HepG2 (cell line): Measurements from ENCODE around the gene FAM209B. TPM values are rescaled to one million over a fixed set of nuclear protein-coding genes. Genes with fewer than 3 reads are reported as not detected.

Experiments used
- ARHGAP35 ChIP-seq: sonication (generic); formaldehyde crosslinking; IDR thresholded peaks from 2 replicates; pipeline ENCODE4 v1.9.0; 2022; ENCODE audit warnings: mild to moderate bottlenecking, inconsistent platforms, moderate library complexity, missing genetic modification reagents, borderline replicate concordance
- BHLHE40 ChIP-seq: IDR thresholded peaks from 2 replicates; pipeline ENCODE4 v1.6.1; 2011; ENCODE audit warnings: low read length, improper control_type of control experiment
- BRCA1 ChIP-seq: sonication (generic); formaldehyde crosslinking; IDR thresholded peaks from 2 replicates; pipeline ENCODE4 v1.4.0; 2020; ENCODE audit warnings: missing genetic modification reagents
- CEBPG ChIP-seq: IDR thresholded peaks from 2 replicates; pipeline ENCODE4 v1.6.1; 2016
- FOSL1 ChIP-seq: sonication (generic); formaldehyde crosslinking; IDR thresholded peaks from 2 replicates; pipeline ENCODE4 v1.9.0; 2021; ENCODE audit warnings: missing genetic modification reagents, borderline replicate concordance
- GRHL1 ChIP-seq: sonication (generic); formaldehyde crosslinking; conservative IDR thresholded peaks from 2 replicates; pipeline ENCODE4 v1.8.0; 2022; ENCODE audit warnings: missing genetic modification reagents
- HHEX ChIP-seq: IDR thresholded peaks from 2 replicates; pipeline ENCODE4 v1.6.1; 2016; ENCODE audit warnings: control low read depth
- HOXA3 ChIP-seq: sonication (generic); formaldehyde crosslinking; IDR thresholded peaks from 2 replicates; pipeline ENCODE4 v1.5.0; 2020; ENCODE audit warnings: missing genetic modification reagents
- KAT2B ChIP-seq: fragments of 150-350 bp; IDR thresholded peaks from 2 replicates; pipeline ENCODE4 v1.6.1; 2014; ENCODE audit warnings: low read depth, low read length, borderline replicate concordance
- KDM4B ChIP-seq: sonication (generic); formaldehyde crosslinking; IDR thresholded peaks from 2 replicates; pipeline ENCODE4 v1.4.0; 2020; ENCODE audit warnings: missing genetic modification reagents
- MEF2D ChIP-seq: sonication (generic); formaldehyde crosslinking; IDR thresholded peaks from 2 replicates; pipeline ENCODE4 v1.5.1; 2020; ENCODE audit warnings: mild to moderate bottlenecking, missing genetic modification reagents
- NR1H2 ChIP-seq: sonication (generic); formaldehyde crosslinking; IDR thresholded peaks from 2 replicates; pipeline ENCODE4 v1.8.1; 2022; ENCODE audit warnings: low read depth, missing genetic modification reagents, borderline replicate concordance
- PAWR ChIP-seq: sonication (generic); formaldehyde crosslinking; IDR thresholded peaks from 2 replicates; pipeline ENCODE4 v1.4.0; 2020; ENCODE audit warnings: missing genetic modification reagents, mild to moderate bottlenecking, borderline replicate concordance
- PITX1 ChIP-seq: sonication (generic); formaldehyde crosslinking; IDR thresholded peaks from 2 replicates; pipeline ENCODE4 v1.5.1; 2020; ENCODE audit warnings: mild to moderate bottlenecking, missing genetic modification reagents
- SMYD3 ChIP-seq: sonication (generic); formaldehyde crosslinking; IDR thresholded peaks from 2 replicates; pipeline ENCODE4 v1.8.1; 2023; ENCODE audit warnings: mild to moderate bottlenecking, missing genetic modification reagents
- TFE3 ChIP-seq: IDR thresholded peaks from 2 replicates; pipeline ENCODE4 v1.6.1; 2016
- THAP9 ChIP-seq: sonication (generic); formaldehyde crosslinking; IDR thresholded peaks from 2 replicates; pipeline ENCODE4; 2020; ENCODE audit warnings: missing genetic modification reagents, mild to moderate bottlenecking, borderline replicate concordance
- ZIK1 ChIP-seq: sonication (generic); formaldehyde crosslinking; IDR thresholded peaks from 2 replicates; pipeline ENCODE4 v1.5.0; 2020; ENCODE audit warnings: mild to moderate bottlenecking, low read depth, missing genetic modification reagents, borderline replicate concordance
- ZNF138 ChIP-seq: sonication (generic); formaldehyde crosslinking; IDR thresholded peaks from 2 replicates; pipeline ENCODE4 v1.5.0; 2020; ENCODE audit warnings: mild to moderate bottlenecking, low read depth, missing genetic modification reagents
- ZNF24 ChIP-seq: fragments of 450-650 bp; IDR thresholded peaks from 2 replicates; pipeline ENCODE4 v1.6.1; 2017; ENCODE audit warnings: antibody characterized with exemption, mild to moderate bottlenecking
- ZNF274 ChIP-seq: sonication (generic); formaldehyde crosslinking; IDR thresholded peaks from 2 replicates; pipeline ENCODE4 v1.5.1; 2020; ENCODE audit warnings: mild to moderate bottlenecking, missing genetic modification reagents
- ZNF280B ChIP-seq: sonication (generic); formaldehyde crosslinking; IDR thresholded peaks from 2 replicates; pipeline ENCODE4 v1.5.0; 2020; ENCODE audit warnings: missing genetic modification reagents, mild to moderate bottlenecking, borderline replicate concordance
- ZNF337 ChIP-seq: sonication (generic); formaldehyde crosslinking; IDR thresholded peaks from 2 replicates; pipeline ENCODE4 v1.5.1; 2020; ENCODE audit warnings: missing genetic modification reagents, low read depth, mild to moderate bottlenecking, borderline replicate concordance
- ZNF572 ChIP-seq: sonication (generic); formaldehyde crosslinking; IDR thresholded peaks from 2 replicates; pipeline ENCODE4 v1.5.1; 2020; ENCODE audit warnings: mild to moderate bottlenecking, missing genetic modification reagents
- ZNF660 ChIP-seq: sonication (generic); formaldehyde crosslinking; IDR thresholded peaks from 2 replicates; pipeline ENCODE4 v1.5.1; 2020; ENCODE audit warnings: mild to moderate bottlenecking, low read depth, missing genetic modification reagents, borderline replicate concordance
- ZNF878 ChIP-seq: sonication (generic); formaldehyde crosslinking; IDR thresholded peaks from 2 replicates; pipeline ENCODE4 v1.8.1; 2023; ENCODE audit warnings: mild to moderate bottlenecking, missing genetic modification reagents, moderate library complexity
- polyA plus RNA-seq, 8 experiments: library from polyadenylated mRNA; depleted of rRNA in 3 of 8; stranded (reverse) in 7 of 8; unstranded in 1 of 8; fragments of >200 nt; fragmentation: Illumina TruSeq in 4 of 8; extraction: Trizol in 4 of 8; gene quantifications; 2 replicates each; pipeline versions ENCODE4 v1.2.1 to v1.2.3, GENCODE V29; 2011 to 2016; ENCODE audit warnings: low read depth in 4 of 8, missing spikeins in 1 of 8, mixed read lengths in 1 of 8; ENCODE audit not compliant: insufficient read depth in 1 of 8
- total RNA-seq, 5 experiments: library from RNA; depleted of rRNA; stranded (reverse); fragments of >200 nt; fragmentation: Illumina TruSeq; extraction: Trizol; gene quantifications; 2 replicates each; pipeline ENCODE4 v1.2.3, GENCODE V29; 2016; ENCODE audit warnings: low read depth in 1 of 5

Gene FAM209B
- total and polyA plus RNA-seq, 2 of the 13 experiments (the other 11 are each of a cell fraction or from before 2014, with no cell fraction given), result 0.24 to 0.42 TPM

GRCh38 chr20:56554869-56555268 lies 21.8 kb downstream of the FAM209B start (continued):
- no peak for TF ChIP-seq THAP9 (CRISPR knock-in tag)
- no peak for TF ChIP-seq ZNF24
- TF ChIP-seq BRCA1, result no peak
- TF ChIP-seq SMYD3, result no peak
- no peak for TF ChIP-seq GRHL1 (CRISPR knock-in tag)
- no peak for TF ChIP-seq PITX1 (CRISPR knock-in tag)
- TF ChIP-seq MEF2D (CRISPR knock-in tag), result peak; percentile 75; the same call in 1 of the 2 replicates
- TF ChIP-seq NR1H2 (CRISPR knock-in tag), result no peak
- no peak for TF ChIP-seq ZNF274
- TF ChIP-seq ZNF660 (CRISPR knock-in tag), result no peak
- no peak for TF ChIP-seq ARHGAP35 (CRISPR knock-in tag)
- no peak for TF ChIP-seq CEBPG (CRISPR knock-in tag)
- no peak for TF ChIP-seq ZIK1 (CRISPR knock-in tag)
- TF ChIP-seq ZNF337 (CRISPR knock-in tag), result no peak
- no peak for TF ChIP-seq ZNF280B
- no peak for TF ChIP-seq HHEX (CRISPR knock-in tag)
- TF ChIP-seq FOSL1, result peak; percentile 69; the same call in 1 of the 2 replicates
- no peak for TF ChIP-seq BHLHE40
- no peak for TF ChIP-seq ZNF878 (CRISPR knock-in tag)
- no peak for TF ChIP-seq PAWR (CRISPR knock-in tag)
- no peak for TF ChIP-seq KAT2B
- TF ChIP-seq ZNF572 (CRISPR knock-in tag), result no peak
- TF ChIP-seq TFE3, result no peak
- TF ChIP-seq HOXA3 (CRISPR knock-in tag), result no peak
- no peak for TF ChIP-seq KDM4B (CRISPR knock-in tag)
- TF ChIP-seq ZNF138 (CRISPR knock-in tag), result no peak
